ENCODE measurements around the gene KLF9. TPM values are rescaled to one million over a fixed set of nuclear protein-coding genes. Genes with fewer than 3 reads are reported as not detected.
A peak's percentile ranks its signal among the peaks of the same experiment; 100 is the strongest.

The KLF9 gene
- total RNA-seq, 4 donors from 2014 or later, result 286 to 387 (median 351) TPM

GRCh38 chr9:70389621-70390266, 24.7 kb downstream of the KLF9 start:
- H3K9me3 ChIP-seq, result no peaks in the 10 kb centered on the region
- peaks cover 0 to 42% (median 0%) of the 10 kb centered on the region in 3 donors for H3K36me3 ChIP-seq

GRCh38 chr9:70389188-70389587, 25.3 kb downstream of the KLF9 start:
- Histone ChIP-seq H3K4me3 (no peak overlapping the region), H3K27ac (peak overlapping the region in 2 of 4 donors; percentile 26 to 65)

More at GRCh38 chr9:70389621-70390266, 24.7 kb downstream of the KLF9 start:
- H3K4me3 ChIP-seq, result peak overlapping the region in 1 of 4 donors; percentile 1
- DNase-seq (ENCODE audit: low spot score in 2 of 2), result no peak
- H3K4me1 ChIP-seq, result peaks cover 0 to 99% (median 49%) of the 10 kb centered on the region in 4 donors
- no peak for TF ChIP-seq POLR2A (IDR thresholded peaks at IDR 0.05)
- TF ChIP-seq EP300 (IDR thresholded peaks at IDR 0.05), result no peak
- no peak for TF ChIP-seq CTCF (IDR thresholded peaks at IDR 0.05)
- H3K27ac ChIP-seq, result peak overlapping the region in 2 of 4 donors; percentile 30 to 65
- 51 to 62% methylated on average over 10 of the region's 10 CpGs for WGBS, 2 donors
- no peaks in the 10 kb centered on the region for H3K27me3 ChIP-seq

GRCh38 chr9:70387663-70388062, 26.8 kb downstream of the KLF9 start:
- no peak for DNase-seq (ENCODE audit: low spot score in 2 of 2)
- TF ChIP-seq POLR2A (IDR thresholded peaks at IDR 0.05), result no peak
- peak in 1 of 2 donors; percentile 58 for TF ChIP-seq EP300 (IDR thresholded peaks at IDR 0.05)
- no peak overlapping the region for H3K4me3 ChIP-seq
- 87 to 89% methylated on average over 23 of the region's 23 CpGs for WGBS, 2 donors
- peaks cover 0 to 54% (median 0%) of the 10 kb centered on the region in 3 donors for H3K36me3 ChIP-seq
- peak overlapping the region in 1 of 4 donors; percentile 8 for H3K27ac ChIP-seq
- H3K27me3 ChIP-seq, result no peaks in the 10 kb centered on the region
- H3K4me1 ChIP-seq, result peaks cover 0 to 99% (median 46%) of the 10 kb centered on the region in 4 donors
- no peaks in the 10 kb centered on the region for H3K9me3 ChIP-seq

More at GRCh38 chr9:70389188-70389587, 25.3 kb downstream of the KLF9 start:
- no peak for DNase-seq (ENCODE audit: low spot score in 2 of 2)
- Histone ChIP-seq H3K36me3 (peaks cover 0 to 46% (median 0%) of the 10 kb centered on the region in 3 donors), H3K27me3 (no peaks in the 10 kb centered on the region), H3K4me1 (peaks cover 0 to 99% (median 54%) of the 10 kb centered on the region in 4 donors), H3K9me3 (no peaks in the 10 kb centered on the region)
- TF ChIP-seq EP300 (IDR thresholded peaks at IDR 0.05) (peak in 1 of 2 donors; percentile 53), CTCF (IDR thresholded peaks at IDR 0.05) (no peak), POLR2A (IDR thresholded peaks at IDR 0.05) (no peak)
- 67 to 79% methylated on average over 3 of the region's 3 CpGs for WGBS, 2 donors

- Histone ChIP-seq H3K27ac (no peak overlapping the region), H3K4me1 (peaks cover 0 to 86% (median 24%) of the 10 kb centered on the region in 4 donors)
Observed at GRCh38 chr9:70385426-70385825, 29.0 kb downstream of the KLF9 start.

More at GRCh38 chr9:70385426-70385825, 29.0 kb downstream of the KLF9 start:
- 29 to 31% methylated on average over 3 of the region's 3 CpGs for WGBS, 2 donors
- H3K36me3 ChIP-seq, result peaks cover 0 to 54% (median 0%) of the 10 kb centered on the region in 3 donors
- H3K9me3 ChIP-seq, result no peaks in the 10 kb centered on the region
- no peak for TF ChIP-seq CTCF (IDR thresholded peaks at IDR 0.05)
- TF ChIP-seq EP300 (IDR thresholded peaks at IDR 0.05), result peak in 1 of 2 donors; percentile 60
- TF ChIP-seq POLR2A (IDR thresholded peaks at IDR 0.05), result no peak
- no peak for DNase-seq (ENCODE audit: low spot score in 2 of 2)
- H3K4me3 ChIP-seq, result no peak overlapping the region
- no peaks in the 10 kb centered on the region for H3K27me3 ChIP-seq
